ENCODE data around the gene CHKA.

DNA sequence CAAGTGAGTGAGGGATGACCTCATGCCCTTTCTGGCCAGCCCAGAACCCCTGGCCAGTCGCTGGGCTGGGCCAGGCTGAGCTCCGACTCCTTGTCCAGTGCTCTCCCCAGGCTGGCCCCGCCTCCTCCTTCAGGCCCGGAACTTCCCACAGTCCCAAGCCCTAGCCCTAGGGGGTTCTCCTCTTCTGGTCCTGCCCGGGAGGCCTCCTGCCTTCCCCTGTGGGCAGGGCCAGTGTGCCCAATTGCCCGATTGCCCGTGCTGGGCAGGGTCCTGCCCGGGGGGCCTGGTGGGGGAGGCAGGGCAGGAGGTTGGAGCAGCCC, 78.2 kb downstream of the CHKA start:
- TF ChIP-seq CTCF (IDR thresholded peaks at IDR 0.05) = no peak
- no peak for TF ChIP-seq POLR2A (IDR thresholded peaks at IDR 0.05)
- TF ChIP-seq EP300 (IDR thresholded peaks at IDR 0.05) = no peak
- TF ChIP-seq POLR2AphosphoS5 (IDR thresholded peaks at IDR 0.05) = no peak

Measured in stomach (tissue), 4 donors.